ENCODE measurements around the gene DISC1.
A peak's percentile ranks its signal among the peaks of the same experiment; 100 is the strongest.
"Not testable (repeated sequence)": the region's sequence is repeated elsewhere in the genome, so short reads cannot be mapped to it uniquely, and the experiment has no call there.

The DISC1 gene

GRCh38 chr1:231605149-231606100, 21.2 kb upstream of the DISC1 start:
- no peak for DNase-seq (ENCODE audit: low read depth in 2 of 2)

- DNase-seq (ENCODE audit: low read depth in 2 of 2): no peak
Observed at GRCh38 chr1:231606712-231607111, 19.9 kb upstream of the DISC1 start.

GRCh38 chr1:231610388-231610787, 16.2 kb upstream of the DISC1 start:
- DNase-seq (ENCODE audit: low read depth in 2 of 2): no peak

- DNase-seq (ENCODE audit: low read depth in 2 of 2): no peak
Observed at GRCh38 chr1:231611111-231611510, 15.5 kb upstream of the DISC1 start.

GRCh38 chr1:231611851-231612250, 14.7 kb upstream of the DISC1 start:
- no peak for DNase-seq (ENCODE audit: low read depth in 2 of 2)

- DNase-seq (ENCODE audit: low read depth in 2 of 2): peak in 1 of 2 donors; percentile 17
Observed at GRCh38 chr1:231612393-231613089, 14.0 kb upstream of the DISC1 start.

GRCh38 chr1:231613419-231614349, 12.9 kb upstream of the DISC1 start:
- no peak for DNase-seq (ENCODE audit: low read depth in 2 of 2)

- no peak for DNase-seq (ENCODE audit: low read depth in 2 of 2)
Observed at GRCh38 chr1:231616667-231617066, 9.9 kb upstream of the DISC1 start.

GRCh38 chr1:231618609-231619256, 7.9 kb upstream of the DISC1 start:
- no peak for DNase-seq (ENCODE audit: low read depth in 2 of 2)

- DNase-seq (ENCODE audit: low read depth in 2 of 2): no peak
Observed at GRCh38 chr1:231619257-231619634, 7.3 kb upstream of the DISC1 start.

GRCh38 chr1:231625042-231625441, 1.5 kb upstream of the DISC1 start:
- DNase-seq (ENCODE audit: low read depth in 2 of 2): not testable (repeated sequence)

GRCh38 chr1:231625975-231626534, 535 bp upstream of the DISC1 start:
- no peak for DNase-seq (ENCODE audit: low read depth in 2 of 2)

GRCh38 chr1:231626951-231627614, 493 bp downstream of the DISC1 start:
- DNase-seq (ENCODE audit: low read depth in 2 of 2): no peak

- DNase-seq (ENCODE audit: low read depth in 2 of 2): peak in 1 of 2 donors; percentile 38
Observed at GRCh38 chr1:231628207-231628876, 1.8 kb downstream of the DISC1 start.

- no peak for DNase-seq (ENCODE audit: low read depth in 2 of 2)
Observed at GRCh38 chr1:231629132-231629531, 2.5 kb downstream of the DISC1 start.

GRCh38 chr1:231630558-231631205, 4.1 kb downstream of the DISC1 start:
- no peak for DNase-seq (ENCODE audit: low read depth in 2 of 2)

GRCh38 chr1:231631717-231632116, 5.1 kb downstream of the DISC1 start:
- no peak for DNase-seq (ENCODE audit: low read depth in 2 of 2)

GRCh38 chr1:231632119-231632518, 5.5 kb downstream of the DISC1 start:
- DNase-seq (ENCODE audit: low read depth in 2 of 2): no peak

GRCh38 chr1:231634323-231635013, 7.9 kb downstream of the DISC1 start:
- DNase-seq (ENCODE audit: low read depth in 2 of 2): no peak

Measured in stimulated activated CD8-positive, alpha-beta memory T cell treated with anti-CD3 and anti-CD28 coated beads, Interleukin-15, amount 100 ng/mL, for 4 hours (primary cell).